NCI-H2171 treated with DMSO at 0.1 percent for 48 hours (cell line): ENCODE results near the gene POLR3GL.
"Not testable (repeated sequence)": the region's sequence is repeated elsewhere in the genome, so short reads cannot be mapped to it uniquely, and the experiment has no call there.

Experiments
- DNase-seq: peaks from one replicate; lab custom pipeline; 2025; lab: John Stamatoyannopoulos, UW

POLR3GL gene

GRCh38 chr1:145964328-145965118 is at the start of gene POLR3GL, which contains the start of gene ANKRD34A:
Gene POLR3GL, plus strand, starts transcription at chr1:145964690. Its CDS starts 10,176 bp downstream, at chr1:145974866.
Gene ANKRD34A, minus strand, starts transcription at chr1:145964575. Its CDS starts 2,816 bp downstream, at chr1:145961759.
- peak; percentile 89 for DNase-seq

GRCh38 chr1:145916745-145917144 is 47.7 kb upstream of the POLR3GL start:
- no peak for DNase-seq

- DNase-seq, result no peak
Measured at GRCh38 chr1:145917595-145917994, 46.9 kb upstream of the POLR3GL start.

GRCh38 chr1:145918144-145918991 is 46.1 kb upstream of the POLR3GL start, which contains the start of gene PEX11B:
Gene PEX11B, minus strand, starts transcription at chr1:145918717. Its CDS starts 29 bp downstream, at chr1:145918688.
- peak; percentile 92 for DNase-seq

- DNase-seq, result no peak
Measured at GRCh38 chr1:145918992-145919939, 45.2 kb upstream of the POLR3GL start.

- DNase-seq, result not testable (repeated sequence)
Measured at GRCh38 chr1:145920297-145920696, 44.2 kb upstream of the POLR3GL start.

GRCh38 chr1:145922266-145922665 is 42.2 kb upstream of the POLR3GL start:
- DNase-seq, result no peak

GRCh38 chr1:145926686-145927062 is 37.8 kb upstream of the POLR3GL start:
- DNase-seq, result no peak

- peak; percentile 100 for DNase-seq
Measured at GRCh38 chr1:145927063-145927886, 37.2 kb upstream of the POLR3GL start, which contains the start of gene RBM8A. Gene RBM8A, minus strand, starts transcription at chr1:145927484. Its CDS starts 58 bp downstream, at chr1:145927426.

- DNase-seq, result no peak
Measured at GRCh38 chr1:145927916-145928643, 36.4 kb upstream of the POLR3GL start.

- DNase-seq, result not testable (repeated sequence)
Measured at GRCh38 chr1:145932522-145933009, 31.9 kb upstream of the POLR3GL start.

- DNase-seq, result no peak
Measured at GRCh38 chr1:145935708-145936107, 28.8 kb upstream of the POLR3GL start.

- no peak for DNase-seq
Measured at GRCh38 chr1:145936247-145936646, 28.2 kb upstream of the POLR3GL start.

GRCh38 chr1:145937436-145937835 is 27.1 kb upstream of the POLR3GL start:
- no peak for DNase-seq

GRCh38 chr1:145942405-145942804 is 22.1 kb upstream of the POLR3GL start:
- no peak for DNase-seq

- no peak for DNase-seq
Measured at GRCh38 chr1:145942871-145943270, 21.6 kb upstream of the POLR3GL start.

GRCh38 chr1:145944532-145944931 is 20.0 kb upstream of the POLR3GL start:
- no peak for DNase-seq

GRCh38 chr1:145946477-145946986 is 18.0 kb upstream of the POLR3GL start:
- DNase-seq, result no peak

GRCh38 chr1:145947551-145947950 is 16.9 kb upstream of the POLR3GL start:
- no peak for DNase-seq
